CD14-positive monocyte (primary cell): ENCODE results near the gene KAZALD1. TPM values are rescaled to one million over a fixed set of nuclear protein-coding genes. Genes with fewer than 3 reads are reported as not detected.

Source experiments
- DNase-seq, 3 donors: peaks; one replicate each; pipeline ENCODE4 v3.0.0-alpha.2; 2011 to 2022
- H2AFZ ChIP-seq: 2 replicates; pipeline ENCODE4 v1.6.0; 2012; ENCODE audit warnings: mild to moderate bottlenecking, low read depth, low read length, inconsistent platforms; ENCODE audit not compliant: insufficient read depth, poor library complexity, severe bottlenecking
- H3K27ac ChIP-seq, 2 donors: 1 replicate in 1 of 2; 2 replicates in 1 of 2; pipeline ENCODE4 v1.5.1; 2012 to 2013; ENCODE audit warnings: low read length in 2 of 2, control low read depth in 1 of 2, inconsistent platforms in 1 of 2, low read depth in 1 of 2, mild to moderate bottlenecking in 1 of 2
- H3K27me3 ChIP-seq, 2 donors: one replicate each; pipeline versions ENCODE4 v1.6.0 to v1.6.1; 2011 to 2013; ENCODE audit warnings: low read length in 2 of 2; ENCODE audit not compliant: control insufficient read depth in 2 of 2, insufficient read depth in 2 of 2
- H3K36me3 ChIP-seq, 2 donors: replicated peaks in 1 of 2; 1 replicate in 1 of 2; 2 replicates in 1 of 2; pipeline versions ENCODE4 v1.5.1 to v1.6.1; 2012 to 2013; ENCODE audit warnings: low read length in 2 of 2, control low read depth in 1 of 2, inconsistent platforms in 1 of 2, mild to moderate bottlenecking in 1 of 2; ENCODE audit not compliant: insufficient read depth in 2 of 2, control insufficient read depth in 1 of 2
- H3K4me1 ChIP-seq, 2 donors: 1 replicate in 1 of 2; 2 replicates in 1 of 2; pipeline versions ENCODE4 v1.5.1 to v1.6.1; 2012 to 2013; ENCODE audit warnings: low read length in 2 of 2, control low read depth in 1 of 2, inconsistent platforms in 1 of 2, mild to moderate bottlenecking in 1 of 2, moderate library complexity in 1 of 2; ENCODE audit not compliant: insufficient read depth in 2 of 2, control insufficient read depth in 1 of 2
- H3K4me2 ChIP-seq: replicated peaks from 2 replicates; pipeline ENCODE3; 2012; ENCODE audit warnings: low read length, moderate library complexity, mild to moderate bottlenecking; ENCODE audit not compliant: poor library complexity, severe bottlenecking; ENCODE audit errors: extremely low read depth
- H3K4me3 ChIP-seq, 3 experiments: fragments of 200-600 bp in 1 of 3; sonication (generic) in 1 of 3; replicated peaks in 1 of 3; 1 replicate in 2 of 3; 2 replicates in 1 of 3; pipeline ENCODE4 v1.5.1; 2011 to 2013; ENCODE audit warnings: low read length in 3 of 3, mild to moderate bottlenecking in 3 of 3, control low read depth in 2 of 3, low read depth in 2 of 3, inconsistent platforms in 1 of 3, moderate library complexity in 1 of 3
- H3K79me2 ChIP-seq: 2 replicates; pipeline ENCODE4 v1.6.0; 2012; ENCODE audit warnings: mild to moderate bottlenecking, control low read depth, inconsistent platforms, low read length, moderate library complexity; ENCODE audit not compliant: insufficient read depth
- H3K9ac ChIP-seq: 2 replicates; pipeline ENCODE4 v1.6.0; 2017; ENCODE audit warnings: low read length, mild to moderate bottlenecking; ENCODE audit not compliant: insufficient read depth, poor library complexity, severe bottlenecking
- H3K9me3 ChIP-seq, 2 donors: replicated peaks in 1 of 2; 1 replicate in 1 of 2; 2 replicates in 1 of 2; pipeline versions ENCODE4 v1.5.1 to v1.6.1; 2012 to 2013; ENCODE audit warnings: low read length in 2 of 2, control low read depth in 1 of 2; ENCODE audit not compliant: control insufficient read depth in 1 of 2, insufficient read depth in 1 of 2
- H4K20me1 ChIP-seq: 2 replicates; pipeline ENCODE4 v1.6.0; 2012; ENCODE audit warnings: mild to moderate bottlenecking, low read length, control low read depth, moderate library complexity; ENCODE audit not compliant: insufficient read depth
- H3K27ac Mint-ChIP-seq, 7 donors: one replicate each; pipeline ENCODE4 v1.8.0; 2020; ENCODE audit warnings: mild to moderate bottlenecking in 7 of 7, mixed read lengths in 7 of 7, moderate library complexity in 6 of 7, inconsistent platforms in 2 of 7
- H3K27me3 Mint-ChIP-seq, 3 donors: one replicate each; pipeline ENCODE4 v1.8.0; 2021 to 2022; ENCODE audit warnings: low read depth in 3 of 3, mild to moderate bottlenecking in 3 of 3, mixed read lengths in 3 of 3, moderate library complexity in 3 of 3, inconsistent platforms in 1 of 3
- H3K36me3 Mint-ChIP-seq, 2 donors: one replicate each; pipeline ENCODE4 v1.8.0; 2020; ENCODE audit warnings: mixed read lengths in 2 of 2, inconsistent platforms in 1 of 2, mild to moderate bottlenecking in 1 of 2
- H3K4me1 Mint-ChIP-seq: one replicate; pipeline ENCODE4 v1.8.0; 2020; ENCODE audit warnings: mild to moderate bottlenecking, mixed read lengths
- H3K4me3 Mint-ChIP-seq, 2 donors: one replicate each; pipeline ENCODE4 v1.8.0; 2020; ENCODE audit warnings: mild to moderate bottlenecking in 2 of 2, mixed read lengths in 2 of 2, moderate library complexity in 1 of 2
- H3K9me3 Mint-ChIP-seq, 7 donors: one replicate each; pipeline ENCODE4 v1.8.0; 2020 to 2022; ENCODE audit warnings: mixed read lengths in 7 of 7, mild to moderate bottlenecking in 6 of 7, moderate library complexity in 6 of 7, inconsistent platforms in 2 of 7
- CTCF ChIP-seq: fragments of 200-600 bp; IDR thresholded peaks from one replicate; pipeline ENCODE4 v1.8.0; 2022; ENCODE audit warnings: antibody characterized with exemption, mild to moderate bottlenecking
- WGBS: methylation state at CpG from one replicate; pipeline ENCODE4 v1.1.5; 2013; ENCODE audit warnings: missing lambda C conversion rate; ENCODE audit not compliant: insufficient coverage; 5-methylcytosine and 5-hydroxymethylcytosine counted together
- intact Hi-C, 2 donors: fragments of 100-400 bp; cut with micrococcal nuclease; formaldehyde crosslinking; loops; one replicate each; pipeline versions ENCODE4 v1.15.0 to v1.15.1; 2023
- polyA plus RNA-seq, 3 donors: library from polyadenylated mRNA; depleted of rRNA in 1 of 3; unstranded in 2 of 3; stranded (reverse) in 1 of 3; fragments of 300-500 nt in 2 of 3; fragments of >200 nt in 1 of 3; fragmentation: Illumina TruSeq in 2 of 3; gene quantifications; 1 replicate in 2 of 3; 2 replicates in 1 of 3; pipeline ENCODE4 v1.2.3, GENCODE V29; 2012 to 2021

Gene KAZALD1
- polyA plus RNA-seq, 3 donors: 0.15 to 6.6 (median 0.53) TPM

GRCh38 chr10:101014230-101014884, 47.4 kb upstream of the KAZALD1 start:
- H3K79me2 ChIP-seq: no peaks in the 10 kb centered on the region
- H3K36me3 Mint-ChIP-seq: no peaks in the 10 kb centered on the region
- H3K27me3 ChIP-seq: peaks cover 0 to 5% of the 10 kb centered on the region in 2 donors
- WGBS: 16% methylated on average over 8 of the region's 11 CpGs
- no peak overlapping the region for H3K4me3 Mint-ChIP-seq
- no peak overlapping the region for H3K4me3 ChIP-seq
- DNase-seq: peak in 2 of 3 donors; percentile 66 to 71
- H4K20me1 ChIP-seq: no peaks in the 10 kb centered on the region
- no peaks in the 10 kb centered on the region for H3K36me3 ChIP-seq
- H3K27me3 Mint-ChIP-seq: peaks cover 21 to 36% (median 28%) of the 10 kb centered on the region in 3 donors
- no peak overlapping the region for H3K4me2 ChIP-seq
- no peaks in the 10 kb centered on the region for H3K9me3 ChIP-seq
- intact Hi-C loops: loop anchor here in 1 of 2 donors (5.0 kb wide), 1 partner anchor 47 kb away; the partner anchor contains the start of gene SEMA4G
- H3K27ac ChIP-seq: no peak overlapping the region
- TF ChIP-seq CTCF: peak; percentile 79
- peaks cover 33% of the 10 kb centered on the region for H3K4me1 Mint-ChIP-seq
- peaks cover 0 to 3% (median 2%) of the 10 kb centered on the region in 7 donors for H3K9me3 Mint-ChIP-seq
- no peak overlapping the region for H2AFZ ChIP-seq
- peak overlapping the region in 2 of 7 donors; percentile 64 to 79 for H3K27ac Mint-ChIP-seq
- peaks cover 22 to 25% of the 10 kb centered on the region in 2 donors for H3K4me1 ChIP-seq
- no peak overlapping the region for H3K9ac ChIP-seq

GRCh38 chr10:101014966-101015581, 46.7 kb upstream of the KAZALD1 start:
- DNase-seq: peak in 2 of 3 donors; percentile 26 to 75
- no peaks in the 10 kb centered on the region for H3K36me3 Mint-ChIP-seq
- H4K20me1 ChIP-seq: no peaks in the 10 kb centered on the region
- H3K4me3 ChIP-seq: no peak overlapping the region
- no peak for TF ChIP-seq CTCF
- 100% methylated on average over 2 of the region's 7 CpGs for WGBS
- intact Hi-C loops: loop anchor here in 1 of 2 donors (5.0 kb wide), 1 partner anchor 48 kb away; the partner anchor contains the start of gene SEMA4G
- peaks cover 21 to 38% (median 27%) of the 10 kb centered on the region in 3 donors for H3K27me3 Mint-ChIP-seq
- no peak overlapping the region for H3K4me3 Mint-ChIP-seq
- no peaks in the 10 kb centered on the region for H3K36me3 ChIP-seq
- no peaks in the 10 kb centered on the region for H3K9me3 ChIP-seq
- H3K4me2 ChIP-seq: no peak overlapping the region
- H3K9me3 Mint-ChIP-seq: peaks cover 0 to 3% (median 2%) of the 10 kb centered on the region in 7 donors
- no peak overlapping the region for H3K27ac ChIP-seq
- H3K27me3 ChIP-seq: peaks cover 0 to 5% of the 10 kb centered on the region in 2 donors
- no peaks in the 10 kb centered on the region for H3K79me2 ChIP-seq
- no peak overlapping the region for H3K27ac Mint-ChIP-seq
- peaks cover 38% of the 10 kb centered on the region for H3K4me1 Mint-ChIP-seq
- no peak overlapping the region for H2AFZ ChIP-seq
- H3K9ac ChIP-seq: no peak overlapping the region
- H3K4me1 ChIP-seq: peaks cover 25 to 27% of the 10 kb centered on the region in 2 donors
